Left ventricle myocardium superior (tissue), 1 donor: ENCODE data around the gene GAR1. TPM values are rescaled to one million over a fixed set of nuclear protein-coding genes. Genes with fewer than 3 reads are reported as not detected.
"Not testable (repeated sequence)": the region's sequence is repeated elsewhere in the genome, so short reads cannot be mapped to it uniquely, and the experiment has no call there.

Experiments used
- ATAC-seq: fragments of 200-7000 bp; cut with Tn5 transposase; one replicate; pipeline ENCODE4 v1.9.1; 2020; ENCODE audit warnings: mild to moderate bottlenecking, moderate library complexity
- DNase-seq: peaks from one replicate; pipeline ENCODE4 v3.0.0-alpha.2; 2020
- intact Hi-C: fragments of 100-400 bp; cut with micrococcal nuclease; formaldehyde crosslinking; loops from one replicate; pipeline ENCODE4 v1.11.0; 2022
- long read RNA-seq: library from polyadenylated mRNA; unstranded; transcript quantifications from one replicate; pipeline ENCODE4 v2.0.0, GENCODE V29; 2021
- total RNA-seq: library from RNA; stranded (reverse); fragmentation: NEBNext Ultra II Directional; extraction: Animal tissue kit (Norgen Biotek cat#: 25700); gene quantifications from one replicate; pipeline ENCODE4 v1.2.1, GENCODE V29; 2021
- donor health status: DM: no; HTN: yes; CAD: no; lungs with severe emphysema.

GAR1 gene
- total RNA-seq = 9.2 TPM
- long read RNA-seq, transcript GAR1-201 (7 exons, 1,224 nt) = major isoform, 5 of 8 reads
- long read RNA-seq, partial matches to known transcripts = 2 of 8 reads
- long read RNA-seq, other reads (novel, unspliced or antisense) = 0 of 8 reads

DNA sequence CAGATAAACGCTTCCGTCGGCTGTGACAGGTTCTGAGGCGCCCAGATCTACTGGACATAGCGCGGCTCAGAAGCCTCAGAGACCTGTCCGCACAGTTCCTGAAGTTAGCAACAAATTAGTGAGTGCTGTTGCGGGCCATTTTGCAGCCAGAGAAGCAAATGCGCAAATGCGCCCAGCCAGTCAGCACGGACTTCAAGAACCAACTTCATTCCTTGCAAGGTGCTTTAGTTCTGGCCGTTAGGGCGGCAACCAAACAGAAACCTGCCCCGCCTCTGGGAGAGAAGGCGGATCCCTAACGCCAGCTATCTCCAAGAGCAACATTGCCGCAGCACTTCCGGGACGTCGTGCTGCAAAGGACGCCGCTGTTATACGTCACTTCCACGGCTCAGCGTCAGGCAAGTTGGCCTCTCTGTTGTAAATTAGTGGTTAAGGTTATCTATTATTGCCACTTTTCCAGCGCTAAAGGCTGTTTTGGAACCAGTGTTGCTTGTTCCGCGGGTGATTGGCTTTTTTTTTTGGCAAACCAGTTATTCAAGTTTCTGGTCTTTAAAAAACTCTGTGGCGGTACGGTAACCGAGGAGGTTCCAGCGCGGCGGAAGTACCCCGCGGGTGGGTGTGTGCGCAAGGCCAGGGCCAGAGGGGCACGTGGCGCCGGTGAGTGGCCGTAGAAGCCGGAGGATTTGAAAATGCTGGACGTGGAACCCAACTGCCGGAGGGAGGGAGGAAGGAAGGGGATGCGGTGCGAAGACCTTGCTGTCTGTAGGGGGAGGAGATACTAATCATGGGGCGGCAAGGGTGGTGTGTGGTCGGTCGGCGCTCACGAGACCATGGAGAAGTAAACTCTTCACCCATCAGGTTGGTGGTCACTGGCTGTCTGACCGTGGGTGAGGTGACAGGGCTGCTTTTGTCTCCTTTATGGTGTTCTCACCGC is at the start of gene GAR1:
TSS of gene GAR1 (plus strand) at position 612 of the 931 bp plus-strand sequence. CDS start 403 bp downstream, outside the sequence.
- DNase-seq = peak; percentile 90
- intact Hi-C loops = loop anchor here (10.0 kb wide), 1 partner anchor 91 kb away; no protein-coding TSS in a partner anchor
- peak; percentile 100 for ATAC-seq

- DNase-seq, intact Hi-C loops, ATAC-seq: not testable (repeated sequence)
Measured at GRCh38 chr4:109782092-109782491, 33.5 kb upstream of the GAR1 start.

DNA sequence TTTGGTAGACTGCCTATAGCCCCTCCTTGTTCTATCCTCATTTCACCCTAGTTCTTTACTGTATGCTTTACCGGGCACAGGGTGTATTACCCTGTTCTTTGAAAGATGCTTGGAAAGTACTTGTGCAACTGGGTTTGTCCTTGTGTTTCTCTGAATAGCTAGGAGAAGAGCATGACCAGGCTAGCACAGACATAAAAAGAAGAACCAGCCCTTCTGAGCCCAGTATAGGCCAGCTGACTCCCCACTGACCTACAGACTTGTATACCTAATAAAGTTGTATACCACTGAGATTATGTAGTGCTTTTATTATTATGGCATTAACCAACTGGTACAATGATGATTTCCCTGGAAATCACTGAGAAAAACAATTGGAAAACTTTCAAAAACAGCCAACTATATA is 28.7 kb upstream of the GAR1 start:
- ATAC-seq = no peak
- intact Hi-C loops = no loop called here
- no peak for DNase-seq

DNA sequence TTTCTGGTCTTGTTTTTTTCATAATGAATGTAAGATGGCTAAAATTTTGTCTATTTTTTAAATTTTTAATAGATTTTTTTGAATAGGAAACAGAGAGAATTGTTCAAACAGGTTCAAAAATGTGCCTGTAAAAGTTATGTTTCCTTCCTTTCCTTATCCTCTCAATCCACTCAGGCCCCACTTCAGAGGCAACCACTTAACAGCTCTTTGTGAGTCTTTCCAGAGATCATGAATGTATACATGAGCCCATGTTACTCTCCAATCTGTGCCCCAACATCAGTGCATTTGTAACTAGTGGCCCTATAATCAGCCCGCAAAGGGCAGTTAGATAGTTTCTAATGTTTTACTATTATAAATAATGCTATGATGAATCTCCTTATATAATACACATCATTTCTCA is 27.8 kb upstream of the GAR1 start:
- intact Hi-C loops = no loop called here
- DNase-seq = no peak
- ATAC-seq = no peak

GRCh38 chr4:109795059-109795458 is 20.5 kb upstream of the GAR1 start:
- intact Hi-C loops = no loop called here
- DNase-seq (no peak), ATAC-seq (no peak)

GRCh38 chr4:109798866-109799265 is 16.7 kb upstream of the GAR1 start:
- intact Hi-C loops = no loop called here
- DNase-seq (no peak), ATAC-seq (no peak)

DNA sequence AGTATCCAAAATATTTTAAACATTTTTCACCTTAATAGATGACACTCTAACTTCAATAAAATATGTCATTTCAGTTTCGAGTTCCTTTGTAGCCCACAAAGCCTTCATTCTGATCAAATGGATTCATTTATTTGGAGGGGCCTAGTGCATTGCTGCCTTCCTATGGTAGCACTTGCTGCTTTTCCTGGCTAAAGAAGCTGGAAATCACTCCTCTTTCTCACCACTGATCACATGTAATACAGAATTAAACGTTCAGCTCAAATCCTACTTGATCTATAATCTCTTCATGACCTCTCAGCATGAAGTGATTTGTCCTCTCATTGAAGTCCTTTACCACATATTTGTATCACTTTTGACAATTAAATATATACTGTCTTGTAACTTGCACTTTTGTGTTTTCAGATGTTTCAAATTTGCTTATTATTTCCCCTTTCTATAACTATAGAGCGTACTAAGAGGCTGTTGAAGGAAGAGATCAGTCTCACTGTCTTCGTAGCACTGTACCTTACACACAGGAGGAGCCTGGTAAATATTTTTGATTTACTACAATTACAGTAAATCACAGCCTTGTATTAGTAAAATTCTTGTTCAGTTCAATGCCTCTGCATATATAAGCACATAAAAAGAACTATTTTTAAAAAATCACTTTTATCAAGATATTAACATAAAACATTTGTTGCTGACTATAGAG is 14.3 kb upstream of the GAR1 start:
- DNase-seq = no peak
- intact Hi-C loops = no loop called here
- ATAC-seq = no peak

- intact Hi-C loops = no loop called here
- ATAC-seq (no peak), DNase-seq (no peak)
Measured at GRCh38 chr4:109801895-109802319, 13.7 kb upstream of the GAR1 start, which contains the start of gene CFI. TSS of gene CFI (minus strand) at chr4:109801999. CDS start at chr4:109801971, 28 bp downstream.

GRCh38 chr4:109803924-109804571 is 11.5 kb upstream of the GAR1 start:
- ATAC-seq (no peak), DNase-seq (no peak)
- intact Hi-C loops = no loop called here

GRCh38 chr4:109809655-109810054 is 5.9 kb upstream of the GAR1 start:
- DNase-seq (no peak), ATAC-seq (no peak)
- intact Hi-C loops = loop anchor here (10.0 kb wide), 1 partner anchor 85 kb away; no protein-coding TSS in a partner anchor

GRCh38 chr4:109810552-109811387 is 4.8 kb upstream of the GAR1 start:
- DNase-seq (no peak), ATAC-seq (no peak)
- intact Hi-C loops = loop anchor here (10.0 kb wide), 1 partner anchor 86 kb away; no protein-coding TSS in a partner anchor

GRCh38 chr4:109811707-109812106 is 3.9 kb upstream of the GAR1 start:
- intact Hi-C loops = loop anchor here (10.0 kb wide), 1 partner anchor 87 kb away; no protein-coding TSS in a partner anchor
- DNase-seq (no peak), ATAC-seq (no peak)

DNA sequence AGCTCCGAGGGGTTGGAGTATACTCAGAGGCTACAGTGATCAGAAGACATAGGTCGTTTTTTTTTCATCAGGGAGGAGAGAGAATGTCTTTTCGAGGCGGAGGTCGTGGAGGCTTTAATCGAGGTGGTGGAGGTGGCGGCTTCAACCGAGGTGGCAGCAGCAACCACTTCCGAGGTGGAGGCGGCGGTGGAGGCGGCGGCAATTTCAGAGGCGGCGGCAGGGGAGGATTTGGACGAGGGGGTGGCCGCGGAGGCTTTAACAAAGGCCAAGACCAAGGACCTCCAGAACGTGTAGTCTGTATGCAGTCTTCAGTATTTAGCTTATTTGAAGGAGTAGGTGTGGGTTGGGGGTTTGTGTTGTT is 500 bp downstream of the GAR1 start:
- intact Hi-C loops = loop anchor here (10.0 kb wide), 1 partner anchor 91 kb away; no protein-coding TSS in a partner anchor
- no peak for DNase-seq
- ATAC-seq = no peak

DNA sequence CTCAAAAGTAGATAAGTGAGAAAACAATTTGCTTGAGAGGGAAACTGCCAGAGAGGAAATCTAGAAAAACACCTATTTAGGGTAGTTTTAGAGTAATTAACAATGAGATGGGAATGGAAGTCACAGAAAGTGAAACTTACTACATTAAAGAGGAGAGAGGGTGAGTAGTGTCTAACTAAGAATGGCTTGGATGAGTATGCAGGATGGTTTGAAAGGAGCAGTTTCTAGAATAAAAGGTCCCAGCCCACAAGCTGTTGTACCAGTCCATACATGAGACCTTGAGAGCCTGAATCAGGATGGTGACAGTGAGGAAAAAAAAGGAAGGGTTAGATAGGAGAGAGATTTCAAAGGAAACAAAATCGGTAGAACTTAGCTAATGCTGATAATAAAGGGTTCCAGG is 1.3 kb downstream of the GAR1 start:
- intact Hi-C loops = loop anchor here (10.0 kb wide), 1 partner anchor 92 kb away; no protein-coding TSS in a partner anchor
- DNase-seq = no peak
- no peak for ATAC-seq

GRCh38 chr4:109818268-109818667 is 2.7 kb downstream of the GAR1 start:
- intact Hi-C loops = loop anchor here (10.0 kb wide), 1 partner anchor 93 kb away; no protein-coding TSS in a partner anchor
- no peak for DNase-seq
- ATAC-seq = no peak

GRCh38 chr4:109820563-109820962 is 5.0 kb downstream of the GAR1 start:
- no peak for ATAC-seq
- intact Hi-C loops = loop anchor here (10.0 kb wide), 1 partner anchor 406 kb away; no protein-coding TSS in a partner anchor
- no peak for DNase-seq

DNA sequence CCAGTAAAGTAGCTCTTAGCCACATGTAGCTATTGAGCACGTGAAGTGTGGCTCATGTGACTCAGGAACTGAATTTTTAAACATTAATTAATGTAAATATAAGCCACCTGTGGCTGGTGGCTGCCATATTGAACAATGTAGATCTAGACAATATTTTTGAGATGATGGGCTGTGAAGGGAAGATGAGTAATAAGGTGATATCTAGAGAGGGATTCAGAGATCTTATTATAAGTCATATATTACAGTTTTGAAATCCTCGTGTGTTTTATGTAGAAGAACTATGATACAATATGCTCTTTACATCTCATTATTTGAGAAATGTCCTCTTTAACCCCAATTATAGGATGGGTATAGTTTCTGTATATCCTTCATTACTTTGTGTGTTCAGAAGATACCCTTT is 5.6 kb downstream of the GAR1 start:
- no peak for ATAC-seq
- intact Hi-C loops = loop anchor here (10.0 kb wide), 1 partner anchor 406 kb away; no protein-coding TSS in a partner anchor
- DNase-seq = no peak

DNA sequence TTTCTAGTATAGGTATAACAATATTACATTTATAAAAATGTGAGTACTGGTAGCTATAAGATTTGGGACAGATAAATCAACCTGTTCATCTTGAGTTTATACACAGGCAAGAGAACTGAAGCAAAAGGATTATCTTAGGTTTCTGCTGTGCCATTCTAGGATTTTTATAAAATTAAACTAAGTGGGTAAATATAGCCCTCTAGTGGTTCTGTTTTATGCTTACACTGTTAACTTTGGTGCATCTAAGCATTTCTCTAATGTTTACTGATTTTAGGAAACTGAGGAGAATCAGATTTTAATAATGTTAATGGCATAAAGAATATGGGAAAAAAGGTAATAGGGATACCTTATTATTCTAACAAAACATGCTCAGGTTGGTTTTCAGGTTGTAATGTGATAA is 11.2 kb downstream of the GAR1 start:
- DNase-seq (no peak), ATAC-seq (no peak)
- intact Hi-C loops = loop anchor here (5.0 to 10.0 kb wide), 2 partner anchors 389 to 412 kb away; no protein-coding TSS in a partner anchor
